B cell (primary cell): ENCODE data around the gene STIL. TPM values are rescaled to one million over a fixed set of nuclear protein-coding genes. Genes with fewer than 3 reads are reported as not detected.
"Not testable (repeated sequence)": the region's sequence is repeated elsewhere in the genome, so short reads cannot be mapped to it uniquely, and the experiment has no call there.

Experiments used
- ATAC-seq: fragments of 200-7000 bp; cut with Tn5 transposase; one replicate; pipeline ENCODE4 v1.10.0; 2021; ENCODE audit warnings: low read depth, mild to moderate bottlenecking, moderate number of reproducible peaks, moderate library complexity
- CTCF ChIA-PET: fragments of 350-600 bp; sonication (Branson Sonifier 250); formaldehyde crosslinking; loops from one replicate; lab custom pipeline; 2021; ENCODE audit warnings: antibody characterized with exemption, inconsistent platforms; lab: Charles Lee
- POLR2A ChIA-PET: fragments of 350-600 bp; sonication (Branson Sonifier 250); formaldehyde crosslinking; loops from one replicate; lab custom pipeline; 2021; ENCODE audit warnings: antibody characterized with exemption; lab: Charles Lee
- DNase-seq: peaks from one replicate; pipeline ENCODE4 v3.0.0; 2013
- H2AFZ ChIP-seq: 2 replicates; pipeline ENCODE4 v1.6.1; 2012; ENCODE audit warnings: mild to moderate bottlenecking, low read depth, low read length; ENCODE audit not compliant: insufficient read depth, poor library complexity, severe bottlenecking
- H3K27ac ChIP-seq, 2 donors: 1 replicate in 1 of 2; 2 replicates in 1 of 2; pipeline ENCODE4 v1.5.1; 2012 to 2013; ENCODE audit warnings: low read length in 2 of 2, mild to moderate bottlenecking in 2 of 2, moderate library complexity in 1 of 2
- H3K27me3 ChIP-seq, 4 experiments: fragments of 200-600 bp in 1 of 4; sonication (generic) in 1 of 4; replicated peaks in 1 of 4; 1 replicate in 2 of 4; 2 replicates in 2 of 4; pipeline versions ENCODE4 v1.6.1 to v1.7.0; 2013 to 2016; ENCODE audit warnings: low read length in 3 of 4, mild to moderate bottlenecking in 2 of 4, mixed read lengths in 1 of 4, moderate library complexity in 1 of 4; ENCODE audit not compliant: insufficient read depth in 4 of 4, control insufficient read depth in 3 of 4; ENCODE audit errors: control extremely low read depth in 1 of 4
- H3K36me3 ChIP-seq, 2 experiments: replicated peaks in 1 of 2; 1 replicate in 1 of 2; 2 replicates in 1 of 2; pipeline versions ENCODE4 v1.6.1 to v1.7.1; 2013; ENCODE audit warnings: low read length in 1 of 2; ENCODE audit not compliant: insufficient read depth in 2 of 2, control insufficient read depth in 1 of 2; ENCODE audit errors: control extremely low read depth in 1 of 2, extremely low read depth in 1 of 2
- H3K4me1 ChIP-seq, 2 donors: fragments of 200-600 bp in 1 of 2; sonication (generic) in 1 of 2; 1 replicate in 1 of 2; 2 replicates in 1 of 2; pipeline versions ENCODE4 v1.5.1 to v1.6.1; 2013 to 2017; ENCODE audit warnings: low read length in 2 of 2; ENCODE audit not compliant: control insufficient read depth in 2 of 2, insufficient read depth in 2 of 2
- H3K4me2 ChIP-seq: replicated peaks from 2 replicates; pipeline ENCODE3; 2012; ENCODE audit warnings: mild to moderate bottlenecking, low read depth, low read length; ENCODE audit not compliant: poor library complexity, severe bottlenecking
- H3K4me3 ChIP-seq, 5 experiments: fragments of 200-600 bp in 1 of 5; sonication (generic) in 1 of 5; 1 replicate in 3 of 5; 2 replicates in 2 of 5; pipeline versions ENCODE4 v1.5.1 to v1.7.0; 2011 to 2016; ENCODE audit warnings: low read length in 4 of 5, mild to moderate bottlenecking in 4 of 5, low read depth in 2 of 5, control low read depth in 1 of 5, moderate library complexity in 1 of 5; ENCODE audit not compliant: insufficient read depth in 1 of 5; ENCODE audit errors: control extremely low read depth in 1 of 5, extremely low read depth in 1 of 5
- H3K79me2 ChIP-seq: fragments of 200-600 bp; sonication (generic); one replicate; pipeline ENCODE4 v1.6.0; 2016; ENCODE audit warnings: low read length; ENCODE audit not compliant: control insufficient read depth, insufficient read depth
- H3K9ac ChIP-seq: fragments of 200-600 bp; sonication (generic); 2 replicates; pipeline ENCODE4 v1.6.1; 2017; ENCODE audit warnings: mild to moderate bottlenecking, low read length, moderate library complexity
- H3K9me3 ChIP-seq, 3 donors: one replicate each; pipeline versions ENCODE4 v1.6.1 to v1.7.1; 2013; ENCODE audit warnings: low read length in 2 of 3; ENCODE audit not compliant: control insufficient read depth in 2 of 3, insufficient read depth in 1 of 3; ENCODE audit errors: control extremely low read depth in 1 of 3
- H4K20me1 ChIP-seq: 2 replicates; pipeline ENCODE4 v1.6.0; 2012; ENCODE audit warnings: mild to moderate bottlenecking, low read length; ENCODE audit not compliant: insufficient read depth, control insufficient read depth, poor library complexity, severe bottlenecking
- H3K27ac Mint-ChIP-seq: one replicate; pipeline ENCODE4 v1.8.0; 2021; ENCODE audit warnings: mixed read lengths
- H3K27me3 Mint-ChIP-seq: one replicate; pipeline ENCODE4 v1.8.0; 2021; ENCODE audit warnings: mixed read lengths
- H3K4me1 Mint-ChIP-seq: one replicate; pipeline ENCODE4 v1.8.0; 2021; ENCODE audit warnings: mixed read lengths
- H3K4me3 Mint-ChIP-seq: one replicate; pipeline ENCODE4 v1.8.0; 2021; ENCODE audit warnings: mixed read lengths
- H3K9me3 Mint-ChIP-seq: one replicate; pipeline ENCODE4 v1.8.0; 2022; ENCODE audit warnings: mixed read lengths; ENCODE audit not compliant: insufficient read depth
- EZH2 ChIP-seq: IDR thresholded peaks from 2 replicates; pipeline ENCODE4 v1.6.1; 2012; ENCODE audit warnings: borderline replicate concordance, low read depth, mild to moderate bottlenecking, moderate library complexity, low read length; ENCODE audit not compliant: insufficient read depth, poor library complexity, severe bottlenecking
- WGBS: methylation state at CpG from one replicate; pipeline ENCODE4 v1.1.5; 2013; ENCODE audit warnings: missing lambda C conversion rate; ENCODE audit not compliant: insufficient coverage; 5-methylcytosine and 5-hydroxymethylcytosine counted together
- intact Hi-C: fragments of 100-400 bp; cut with micrococcal nuclease; formaldehyde crosslinking; loops from one replicate; pipeline ENCODE4 v1.10.0; 2022
- polyA plus RNA-seq: library from polyadenylated mRNA; depleted of rRNA; stranded (reverse); fragments of >200 nt; gene quantifications from 2 replicates; pipeline ENCODE4 v1.2.3, GENCODE V29; 2012
- total RNA-seq, 2 donors: library from RNA; stranded (reverse); fragments of 120-200 nt in 1 of 2; gene quantifications; 1 replicate in 1 of 2; 2 replicates in 1 of 2; pipeline versions ENCODE4 v1.2.3 to v1.2.4, GENCODE V29; 2013 to 2022
- TF ChIP-seq, protein P1 (sequence below): fragments of 200-600 bp; IDR thresholded peaks from one replicate; pipeline ENCODE4 v1.8.0; 2022; ENCODE audit warnings: antibody characterized with exemption, mild to moderate bottlenecking

The STIL gene
- total and polyA plus RNA-seq, 2 donors (not counting 1 experiment from before 2014, with no cell fraction given): 0.79 to 1.8 TPM

GRCh38 chr1:47205918-47206317 lies 108.0 kb downstream of the STIL start:
- DNase-seq: no peak
- no peaks in the 10 kb centered on the region for H4K20me1 ChIP-seq
- H3K9me3 Mint-ChIP-seq: peaks cover 3% of the 10 kb centered on the region
- 88% methylated on average over 1 of the region's 5 CpGs for WGBS
- CTCF ChIA-PET: interaction anchor here (0.5 kb wide), 1 partner anchor 120 kb away, joined by 4 read pairs; no protein-coding TSS in a partner anchor
- no peak overlapping the region for H3K4me3 Mint-ChIP-seq
- H3K4me1 ChIP-seq: no peaks in the 10 kb centered on the region
- H3K4me1 Mint-ChIP-seq: peaks cover 6% of the 10 kb centered on the region
- H3K9me3 ChIP-seq: no peaks in the 10 kb centered on the region
- TF ChIP-seq EZH2: no peak
- TF ChIP-seq, protein P1, sequence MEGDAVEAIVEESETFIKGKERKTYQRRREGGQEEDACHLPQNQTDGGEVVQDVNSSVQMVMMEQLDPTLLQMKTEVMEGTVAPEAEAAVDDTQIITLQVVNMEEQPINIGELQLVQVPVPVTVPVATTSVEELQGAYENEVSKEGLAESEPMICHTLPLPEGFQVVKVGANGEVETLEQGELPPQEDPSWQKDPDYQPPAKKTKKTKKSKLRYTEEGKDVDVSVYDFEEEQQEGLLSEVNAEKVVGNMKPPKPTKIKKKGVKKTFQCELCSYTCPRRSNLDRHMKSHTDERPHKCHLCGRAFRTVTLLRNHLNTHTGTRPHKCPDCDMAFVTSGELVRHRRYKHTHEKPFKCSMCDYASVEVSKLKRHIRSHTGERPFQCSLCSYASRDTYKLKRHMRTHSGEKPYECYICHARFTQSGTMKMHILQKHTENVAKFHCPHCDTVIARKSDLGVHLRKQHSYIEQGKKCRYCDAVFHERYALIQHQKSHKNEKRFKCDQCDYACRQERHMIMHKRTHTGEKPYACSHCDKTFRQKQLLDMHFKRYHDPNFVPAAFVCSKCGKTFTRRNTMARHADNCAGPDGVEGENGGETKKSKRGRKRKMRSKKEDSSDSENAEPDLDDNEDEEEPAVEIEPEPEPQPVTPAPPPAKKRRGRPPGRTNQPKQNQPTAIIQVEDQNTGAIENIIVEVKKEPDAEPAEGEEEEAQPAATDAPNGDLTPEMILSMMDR: no peak
- POLR2A ChIA-PET: no interaction called here
- H3K9ac ChIP-seq: no peak overlapping the region
- H3K36me3 ChIP-seq: no peaks in the 10 kb centered on the region
- no peak overlapping the region for H3K27ac ChIP-seq
- peaks cover 0 to 8% (median 0%) of the 10 kb centered on the region in 4 experiments for H3K27me3 ChIP-seq
- H3K27ac Mint-ChIP-seq: no peak overlapping the region
- no peak overlapping the region for H3K4me3 ChIP-seq
- no peak overlapping the region for H2AFZ ChIP-seq
- ATAC-seq: no peak
- intact Hi-C loops: no loop called here
- H3K79me2 ChIP-seq: no peaks in the 10 kb centered on the region
- no peak overlapping the region for H3K4me2 ChIP-seq
- peaks cover 47% of the 10 kb centered on the region for H3K27me3 Mint-ChIP-seq

GRCh38 chr1:47203504-47203903 lies 110.4 kb downstream of the STIL start:
- H3K27me3 ChIP-seq, H3K9me3 Mint-ChIP-seq, H3K27ac ChIP-seq, POLR2A ChIA-PET, H3K4me1 ChIP-seq, H3K9ac ChIP-seq, H3K4me1 Mint-ChIP-seq, H2AFZ ChIP-seq, ATAC-seq, H3K79me2 ChIP-seq, intact Hi-C loops, H3K9me3 ChIP-seq, H3K36me3 ChIP-seq, H4K20me1 ChIP-seq, DNase-seq, H3K4me2 ChIP-seq, H3K4me3 ChIP-seq, H3K4me3 Mint-ChIP-seq, H3K27ac Mint-ChIP-seq: not testable (repeated sequence)
- no CpG with 5 or more reads among the region's 2 CpGs for WGBS
- peaks cover 45% of the 10 kb centered on the region for H3K27me3 Mint-ChIP-seq
- CTCF ChIA-PET: interaction anchor here (1.4 to 3.9 kb wide), 2 partner anchors 9 to 11 kb away, joined by 5 to 22 read pairs; no protein-coding TSS in a partner anchor
